T-helper 1 cell treated with Interleukin-12 subunit alpha and Interleukin-12 subunit beta and Interleukin-4 antibody, amounts not matched to agents 30 ng/mL and 1 ng/mL, for 36 hours (primary cell): ENCODE data around the gene PLPP6. TPM values are rescaled to one million over a fixed set of nuclear protein-coding genes. Genes with fewer than 3 reads are reported as not detected.

ENCODE experiments used
- intact Hi-C: fragments of 100-400 bp; cut with micrococcal nuclease; formaldehyde crosslinking; loops from one replicate; pipeline ENCODE4 v1.15.1; 2024
- total RNA-seq: library from RNA; stranded (reverse); gene quantifications from 2 replicates; pipeline ENCODE4 v1.2.3, GENCODE V29; 2022

PLPP6 gene
- total RNA-seq, 1 donor from 2014 or later: 10.0 TPM

- intact Hi-C loops: loop anchor here (1.0 to 10.0 kb wide), 8 partner anchors 18 to 1134 kb away; partner anchors contain the start of genes CDC37L1, RCL1 and RFX3
These were observed 483 bp upstream of the PLPP6 start for GRCh38 chr9:4661611-4662010.

- intact Hi-C loops: loop anchor here (1.0 to 10.0 kb wide), 8 partner anchors 16 to 1136 kb away; partner anchors contain the start of genes CDC37L1, RCL1 and RFX3
These were observed 1.1 kb downstream of the PLPP6 start for GRCh38 chr9:4662989-4663792.

- intact Hi-C loops: loop anchor here (5.0 to 10.0 kb wide), 5 partner anchors 62 to 1137 kb away; partner anchors contain the start of gene RFX3
These were observed 1.9 kb downstream of the PLPP6 start for GRCh38 chr9:4663956-4664355.

GRCh38 chr9:4665357-4665756 lies 3.3 kb downstream of the PLPP6 start:
- intact Hi-C loops: loop anchor here (10.0 kb wide), 1 partner anchor 931 kb away; no protein-coding TSS in a partner anchor

GRCh38 chr9:4666042-4666699 lies 4.1 kb downstream of the PLPP6 start, which contains the start of gene SPATA6L:
Gene SPATA6L (minus strand): TSS chr9:4666480. CDS start chr9:4666250, 230 bp downstream.
- intact Hi-C loops: loop anchor here (10.0 kb wide), 1 partner anchor 931 kb away; no protein-coding TSS in a partner anchor

- intact Hi-C loops: loop anchor here (10.0 kb wide), 1 partner anchor 933 kb away; no protein-coding TSS in a partner anchor
These were observed 5.6 kb downstream of the PLPP6 start for GRCh38 chr9:4667681-4668080.

- intact Hi-C loops: loop anchor here (10.0 kb wide), 1 partner anchor 934 kb away; no protein-coding TSS in a partner anchor
These were observed 6.5 kb downstream of the PLPP6 start for GRCh38 chr9:4668604-4669003.

GRCh38 chr9:4669890-4670289 lies 7.8 kb downstream of the PLPP6 start:
- intact Hi-C loops: loop anchor here (10.0 kb wide), 1 partner anchor 935 kb away; no protein-coding TSS in a partner anchor

GRCh38 chr9:4670591-4670990 lies 8.5 kb downstream of the PLPP6 start:
- intact Hi-C loops: no loop called here

GRCh38 chr9:4671737-4672136 lies 9.6 kb downstream of the PLPP6 start:
- intact Hi-C loops: no loop called here

GRCh38 chr9:4674783-4675182 lies 12.7 kb downstream of the PLPP6 start:
- intact Hi-C loops: loop anchor here (5.0 kb wide), 2 partner anchors 778 to 1197 kb away; partner anchors contain the start of gene CD274

GRCh38 chr9:4677392-4677791 lies 15.3 kb downstream of the PLPP6 start:
- intact Hi-C loops: loop anchor here (5.0 kb wide), 2 partner anchors 775 to 1200 kb away; partner anchors contain the start of gene CD274

- intact Hi-C loops: loop anchor here (1.0 to 5.0 kb wide), 14 partner anchors 10 to 1834 kb away; partner anchors contain the start of genes CD274, JAK2, PLGRKT and PLPP6
These were observed 16.7 kb downstream of the PLPP6 start for GRCh38 chr9:4678679-4679267.

GRCh38 chr9:4679268-4680172 lies 17.4 kb downstream of the PLPP6 start, which contains the start of gene CDC37L1:
Gene CDC37L1 (plus strand): TSS chr9:4679569. CDS start chr9:4679768, 199 bp downstream.
- intact Hi-C loops: loop anchor here (1.0 to 5.0 kb wide), 14 partner anchors 9 to 1835 kb away; partner anchors contain the start of genes CD274, JAK2, PLGRKT and PLPP6

- intact Hi-C loops: no loop called here
These were observed 18.1 kb downstream of the PLPP6 start for GRCh38 chr9:4680173-4680525.

- intact Hi-C loops: no loop called here
These were observed 18.7 kb downstream of the PLPP6 start for GRCh38 chr9:4680750-4681149.

- intact Hi-C loops: no loop called here
These were observed 22.7 kb downstream of the PLPP6 start for GRCh38 chr9:4684820-4685219.

- intact Hi-C loops: no loop called here
These were observed 24.0 kb downstream of the PLPP6 start for GRCh38 chr9:4686112-4686511.

GRCh38 chr9:4686584-4686983 lies 24.5 kb downstream of the PLPP6 start:
- intact Hi-C loops: no loop called here

GRCh38 chr9:4689021-4689420 lies 26.9 kb downstream of the PLPP6 start:
- intact Hi-C loops: no loop called here
